ENCODE measurements around the gene CDC42BPB.

- no peak for TF ChIP-seq EP300 (IDR thresholded peaks at IDR 0.05)
- no peak for TF ChIP-seq POLR2AphosphoS5 (IDR thresholded peaks at IDR 0.05)
- no peak for TF ChIP-seq POLR2A (IDR thresholded peaks at IDR 0.05)
Measured at GRCh38 chr14:103019236-103019635, 38.1 kb downstream of the CDC42BPB start.

Measured in upper lobe of left lung (tissue), 4 donors.